H1 (cell line): ENCODE measurements around the gene GMIP. TPM values are rescaled to one million over a fixed set of nuclear protein-coding genes. Genes with fewer than 3 reads are reported as not detected.

Experiments used
- CTCF ChIA-PET: fragments of 300-600 bp; sonication (Branson Sonifier 250); formaldehyde crosslinking; loops from one replicate; lab custom pipeline; 2021; ENCODE audit not compliant: partially characterized antibody; lab: Charles Lee
- POLR2A ChIA-PET: fragments of 300-600 bp; sonication (Branson Sonifier 250); formaldehyde crosslinking; loops from one replicate; lab custom pipeline; 2021; ENCODE audit warnings: inconsistent platforms; ENCODE audit not compliant: partially characterized antibody; lab: Charles Lee
- DNase-seq, 2 experiments: peaks; one replicate each; pipeline versions ENCODE4 v3.0.0 to v3.0.0-alpha.2; 2010 to 2022; ENCODE audit warnings: low spot score in 2 of 2, low read depth in 1 of 2, mixed read lengths in 1 of 2
- FAIRE-seq: peaks from 2 replicates; lab custom pipeline; 2011; peaks lifted over from hg19 to GRCh38; lab: Jason Lieb, UNC
- H2AFZ ChIP-seq: 2 replicates; pipeline ENCODE4 v1.8.1; 2012; ENCODE audit warnings: low read length, inconsistent platforms
- H2AK5ac ChIP-seq: 2 replicates; pipeline ENCODE4 v1.6.1; 2013; ENCODE audit warnings: low read depth, low read length
- H2BK120ac ChIP-seq: replicated peaks from 2 replicates; pipeline ENCODE3; 2013; ENCODE audit warnings: low read depth, low read length, inconsistent platforms
- H2BK12ac ChIP-seq: 2 replicates; pipeline ENCODE4 v1.6.1; 2013; ENCODE audit warnings: low read depth, low read length
- H2BK15ac ChIP-seq: 2 replicates; pipeline ENCODE4 v1.6.1; 2013; ENCODE audit warnings: low read length
- H2BK20ac ChIP-seq: 2 replicates; pipeline ENCODE4 v1.6.1; 2013; ENCODE audit warnings: low read length
- H2BK5ac ChIP-seq: 2 replicates; pipeline ENCODE4 v1.6.1; 2013; ENCODE audit warnings: low read depth, low read length
- H3K14ac ChIP-seq: 2 replicates; pipeline ENCODE4 v1.6.1; 2013; ENCODE audit warnings: inconsistent platforms; ENCODE audit not compliant: insufficient read length
- H3K18ac ChIP-seq: 2 replicates; pipeline ENCODE4 v1.6.1; 2013; ENCODE audit warnings: low read length; ENCODE audit errors: extremely low read depth
- H3K23ac ChIP-seq: 2 replicates; pipeline ENCODE4 v1.6.1; 2013; ENCODE audit warnings: inconsistent platforms; ENCODE audit not compliant: insufficient read length
- H3K23me2 ChIP-seq: 2 replicates; pipeline ENCODE4 v1.6.1; 2013; ENCODE audit warnings: low read depth, low read length
- H3K27ac ChIP-seq: 2 replicates; pipeline ENCODE4 v1.6.1; 2011; ENCODE audit warnings: low read depth, low read length, inconsistent platforms
- H3K27me3 ChIP-seq, 4 experiments: replicated peaks in 1 of 4; 1 replicate in 1 of 4; 2 replicates in 3 of 4; pipeline versions ENCODE4 v1.6.1 to v1.8.1; 2011 to 2013; ENCODE audit warnings: low read length in 3 of 4, mild to moderate bottlenecking in 3 of 4, inconsistent platforms in 2 of 4, mixed read lengths in 2 of 4, moderate library complexity in 1 of 4; ENCODE audit not compliant: control insufficient read depth in 3 of 4, insufficient read depth in 3 of 4; ENCODE audit errors: extremely low read depth in 1 of 4
- H3K36me3 ChIP-seq, 4 experiments: 2 replicates each; pipeline versions ENCODE4 v1.6.1 to v1.8.1; 2011 to 2013; ENCODE audit warnings: mild to moderate bottlenecking in 4 of 4, low read length in 3 of 4, moderate library complexity in 2 of 4, control low read depth in 1 of 4, inconsistent platforms in 1 of 4; ENCODE audit not compliant: insufficient read depth in 4 of 4, control insufficient read depth in 2 of 4
- H3K4ac ChIP-seq: replicated peaks from 2 replicates; pipeline ENCODE3; 2013; ENCODE audit warnings: low read length, low read depth, mixed read lengths, inconsistent platforms; ENCODE audit not compliant: insufficient read length
- H3K4me1 ChIP-seq, 4 experiments: replicated peaks in 1 of 4; 1 replicate in 1 of 4; 2 replicates in 3 of 4; pipeline versions ENCODE4 v1.6.1 to v1.8.1; 2011 to 2013; ENCODE audit warnings: low read length in 3 of 4, inconsistent platforms in 2 of 4, mixed read lengths in 1 of 4; ENCODE audit not compliant: insufficient read depth in 4 of 4, control insufficient read depth in 3 of 4
- H3K4me2 ChIP-seq, 2 experiments: 2 replicates each; pipeline versions ENCODE4 v1.6.1 to v1.8.1; 2011 to 2013; ENCODE audit warnings: low read depth in 2 of 2, low read length in 2 of 2, control low read depth in 1 of 2, inconsistent platforms in 1 of 2, mild to moderate bottlenecking in 1 of 2; ENCODE audit not compliant: insufficient read depth in 1 of 2
- H3K4me3 ChIP-seq, 4 experiments: fragments of 200-600, 300-600 bp in 1 of 4; sonication (generic), shearing (Covaris generic), sonication (Bioruptor Twin) in 1 of 4; 2 replicates each; pipeline versions ENCODE4 v1.5.1 to v1.8.1; 2011 to 2016; ENCODE audit warnings: low read length in 4 of 4, low read depth in 3 of 4, control low read depth in 2 of 4, inconsistent platforms in 2 of 4, mild to moderate bottlenecking in 2 of 4, mixed read lengths in 1 of 4, moderate library complexity in 1 of 4; ENCODE audit not compliant: insufficient read depth in 2 of 4; ENCODE audit errors: extremely low read depth in 1 of 4
- H3K56ac ChIP-seq: replicated peaks from 2 replicates; pipeline ENCODE3; 2013; ENCODE audit warnings: low read depth, mild to moderate bottlenecking, mixed read lengths, low read length, inconsistent platforms; ENCODE audit not compliant: insufficient read length
- H3K79me1 ChIP-seq: 2 replicates; pipeline ENCODE4 v1.6.1; 2013; ENCODE audit warnings: low read depth, low read length, control low read depth
- H3K79me2 ChIP-seq, 2 experiments: 2 replicates each; pipeline versions ENCODE4 v1.6.1 to v1.8.1; 2012 to 2013; ENCODE audit warnings: low read length in 2 of 2, mild to moderate bottlenecking in 2 of 2, inconsistent platforms in 1 of 2; ENCODE audit not compliant: insufficient read depth in 2 of 2, control insufficient read depth in 1 of 2
- H3K9ac ChIP-seq, 4 experiments: replicated peaks in 1 of 4; 1 replicate in 1 of 4; 2 replicates in 3 of 4; pipeline versions ENCODE4 v1.6.1 to v1.8.1; 2011 to 2013; ENCODE audit warnings: low read depth in 3 of 4, low read length in 3 of 4, control low read depth in 2 of 4, mild to moderate bottlenecking in 2 of 4, moderate library complexity in 2 of 4, inconsistent platforms in 1 of 4; ENCODE audit errors: extremely low read depth in 1 of 4
- H3K9me3 ChIP-seq, 2 experiments: 2 replicates each; pipeline versions ENCODE4 v1.6.1 to v1.8.1; 2012 to 2013; ENCODE audit warnings: mild to moderate bottlenecking in 2 of 2, moderate library complexity in 2 of 2, control low read depth in 1 of 2, inconsistent platforms in 1 of 2, low read depth in 1 of 2, low read length in 1 of 2, mixed read lengths in 1 of 2; ENCODE audit not compliant: insufficient read depth in 2 of 2
- H4K20me1 ChIP-seq, 2 experiments: replicated peaks in 1 of 2; 2 replicates each; pipeline versions ENCODE3 to v1.8.1; 2011 to 2013; ENCODE audit warnings: inconsistent platforms in 2 of 2, low read length in 2 of 2, mild to moderate bottlenecking in 1 of 2; ENCODE audit not compliant: insufficient read depth in 2 of 2, control insufficient read depth in 1 of 2
- H4K5ac ChIP-seq: 2 replicates; pipeline ENCODE4 v1.6.1; 2013; ENCODE audit warnings: low read length, low read depth, mixed read lengths, inconsistent platforms; ENCODE audit not compliant: insufficient read length
- H4K8ac ChIP-seq: 2 replicates; pipeline ENCODE4 v1.8.0; 2013; ENCODE audit warnings: mild to moderate bottlenecking, moderate library complexity, low read length, inconsistent platforms; ENCODE audit not compliant: insufficient read depth; ENCODE audit errors: extremely low read depth
- H4K91ac ChIP-seq: replicated peaks from 2 replicates; pipeline ENCODE3; 2013; ENCODE audit warnings: low read length, mixed read lengths, inconsistent platforms; ENCODE audit not compliant: insufficient read length
- CEBPB ChIP-seq: IDR thresholded peaks from 2 replicates; pipeline ENCODE4 v1.6.1; 2012; ENCODE audit warnings: low read depth, low read length
- CREB1 ChIP-seq: IDR thresholded peaks from 2 replicates; pipeline ENCODE4 v1.6.1; 2012; ENCODE audit warnings: inconsistent platforms
- CTCF ChIP-seq, 3 experiments: IDR thresholded peaks; 1 replicate in 2 of 3; 2 replicates in 1 of 3; pipeline versions ENCODE4 v1.5.1 to v1.6.1; 2011; ENCODE audit warnings: low read length in 3 of 3, mild to moderate bottlenecking in 3 of 3, inconsistent platforms in 2 of 3, low read depth in 1 of 3, moderate library complexity in 1 of 3; ENCODE audit not compliant: insufficient read depth in 1 of 3; ENCODE audit errors: control extremely low read depth in 1 of 3
- FOSL1 ChIP-seq: IDR thresholded peaks from 2 replicates; pipeline ENCODE4 v1.6.1; 2011; ENCODE audit warnings: mild to moderate bottlenecking, low read depth, low read length, moderate library complexity; ENCODE audit not compliant: insufficient read depth
- MAX ChIP-seq: IDR thresholded peaks from 2 replicates; pipeline ENCODE4 v1.6.1; 2012; ENCODE audit warnings: inconsistent platforms
- PHF8 ChIP-seq: fragments of 200-600 bp; sonication (generic); conservative IDR thresholded peaks from 2 replicates; pipeline ENCODE4 v1.7.1; 2012; ENCODE audit warnings: low read depth, mild to moderate bottlenecking, inconsistent platforms, low read length, moderate library complexity
- TAF1 ChIP-seq: IDR thresholded peaks from 2 replicates; pipeline ENCODE4 v1.6.1; 2011; ENCODE audit warnings: mild to moderate bottlenecking, low read depth, low read length
- YY1 ChIP-seq: IDR thresholded peaks from 2 replicates; pipeline ENCODE4 v1.6.1; 2011; ENCODE audit warnings: low read depth, mild to moderate bottlenecking, low read length
- ZNF274 ChIP-seq: IDR thresholded peaks from 2 replicates; pipeline ENCODE4 v1.7.0; 2012; ENCODE audit warnings: low read length, borderline replicate concordance; ENCODE audit errors: extremely low read depth
- WGBS, 2 experiments: shearing (Covaris generic) in 1 of 2; methylation state at CpG; one replicate each; pipeline versions ENCODE4 v1.1.6 to v1.1.7; 2013 to 2015; ENCODE audit warnings: low lambda C conversion rate in 2 of 2, mixed read lengths in 2 of 2, inconsistent platforms in 1 of 2, low coverage in 1 of 2, missing lambda C conversion rate in 1 of 2; ENCODE audit not compliant: insufficient replicate concordance in 2 of 2, insufficient coverage in 1 of 2, insufficient read length in 1 of 2; ENCODE audit errors: extremely low coverage in 1 of 2, missing lambda C conversion rate in 1 of 2; 5-methylcytosine and 5-hydroxymethylcytosine counted together
- polyA plus RNA-seq, 7 experiments: library from polyadenylated mRNA; depleted of rRNA in 3 of 7; stranded (reverse) in 5 of 7; unstranded in 2 of 7; fragments of >200 nt in 5 of 7; fragments of 200-250 nt in 2 of 7; gene quantifications; 1 replicate in 5 of 7; 2 replicates in 1 of 7; 4 replicates in 1 of 7; pipeline versions ENCODE4 v1.2.1 to v1.2.3, GENCODE V29; 2011 to 2013; ENCODE audit warnings: missing spikeins in 2 of 7, mixed read lengths in 2 of 7
- total RNA-seq: library from RNA; stranded (reverse); fragmentation: NEBNext Ultra II Directional; extraction: Animal tissue kit (Norgen Biotek cat#: 25700); gene quantifications from 2 replicates; pipeline ENCODE4 v1.2.1, GENCODE V29; 2021

The GMIP gene
- total and polyA plus RNA-seq, 2 of the 8 experiments (the other 6 are each of a cell fraction or from before 2014, with no cell fraction given): 5.7 to 18.1 TPM

- H3K4me1 ChIP-seq: peaks cover 0 to 10% (median 8%) of the 10 kb centered on the region in 4 experiments; a peak in 6 of 7 replicates
- no peaks in the 10 kb centered on the region for H3K27me3 ChIP-seq
- H4K91ac ChIP-seq: peak overlapping the region; percentile 88
- H3K9ac ChIP-seq: no peak overlapping the region
- no peak overlapping the region for H2BK120ac ChIP-seq
- H4K5ac ChIP-seq: peak overlapping the region; percentile 77
- peak overlapping the region; percentile 73; the same call in 1 of the 2 replicates for H2BK5ac ChIP-seq
- POLR2A ChIA-PET: interaction anchor here (0.6 to 2.8 kb wide), 6 partner anchors 9 to 108 kb away, joined by 3 to 11 read pairs (median 3); partner anchors contain the start of gene LPAR2
- no peak overlapping the region for H2BK15ac ChIP-seq
- H3K79me2 ChIP-seq: no peaks in the 10 kb centered on the region
- H2BK12ac ChIP-seq: peak overlapping the region; percentile 94; the same call in 1 of the 2 replicates
- peak overlapping the region; percentile 87; the same call in 1 of the 2 replicates for H3K18ac ChIP-seq
- WGBS, 2 experiments: 77% methylated on average over 35 of the region's 53 CpGs; no CpG with 5 or more reads in 1 of the 2 experiments
- H4K8ac ChIP-seq: no peak overlapping the region; the same call in 1 of the 2 replicates
- H4K20me1 ChIP-seq: peaks cover 0 to 9% of the 10 kb centered on the region in 2 experiments
- H3K4me2 ChIP-seq: peak overlapping the region; percentile 50 to 54
- no peaks in the 10 kb centered on the region for H3K79me1 ChIP-seq
- DNase-seq (peak in 1 of 2 experiments; percentile 97), FAIRE-seq (no peak)
- H3K14ac ChIP-seq: no peak overlapping the region
- no peak overlapping the region for H2BK20ac ChIP-seq
- peak overlapping the region; percentile 30 for H3K56ac ChIP-seq
- no peak overlapping the region for H3K27ac ChIP-seq
- no peak overlapping the region for H2AK5ac ChIP-seq
- H2AFZ ChIP-seq: peak overlapping the region; percentile 19; the same call in 1 of the 2 replicates
- H3K23me2 ChIP-seq: peaks cover under 1% of the 10 kb centered on the region; the same call in 1 of the 2 replicates
- no peaks in the 10 kb centered on the region for H3K9me3 ChIP-seq
- no peak overlapping the region for H3K4ac ChIP-seq
- CTCF ChIA-PET: interaction anchor here (0.7 to 2.1 kb wide), 5 partner anchors 17 to 105 kb away, joined by 3 to 7 read pairs (median 3); no protein-coding TSS in a partner anchor
- peaks cover 4 to 12% (median 11%) of the 10 kb centered on the region in 4 experiments; a peak in 7 of 8 replicates for H3K36me3 ChIP-seq
- no peak overlapping the region for H3K23ac ChIP-seq
- peak overlapping the region in 1 of 4 experiments; percentile 45; a peak in 2 of 8 replicates for H3K4me3 ChIP-seq
- no peak for TF ChIP-seq PHF8
- TF ChIP-seq YY1: no peak
- peak; percentile 28; the same call in 1 of the 2 replicates for TF ChIP-seq TAF1
- no peak for TF ChIP-seq ZNF274
- no peak for TF ChIP-seq MAX
- peak; percentile 40 to 51 (median 45) for TF ChIP-seq CTCF (IDR thresholded peaks at IDR 0.05; ENCODE audit: control extremely low read depth in 1 of 3, insufficient read depth in 1 of 3, low read depth in 1 of 3, low read length in 3 of 3)
- TF ChIP-seq CREB1: 0 out of 2 replicates have a peak, but pooled peaks have one; percentile 7
- no peak for TF ChIP-seq CEBPB
- TF ChIP-seq FOSL1: no peak
Measured at GRCh38 chr19:19637523-19638251, 5.8 kb downstream of the GMIP start.
